ENCODE results near the gene HHAT. TPM values are rescaled to one million over a fixed set of nuclear protein-coding genes. Genes with fewer than 3 reads are reported as not detected.

The HHAT gene
- total RNA-seq, 3 donors from 2014 or later, result 3.8 to 31.6 (median 15.1) TPM

- Histone ChIP-seq H3K4me3 (no peak overlapping the region), H3K9me3 (no peaks in the 10 kb centered on the region), H3K4me1 (no peaks in the 10 kb centered on the region), H3K27ac (no peak overlapping the region), H3K27me3 (no peaks in the 10 kb centered on the region), H3K36me3 (no peaks in the 10 kb centered on the region)
- TF ChIP-seq CTCF (IDR thresholded peaks at IDR 0.05) (no peak), POLR2AphosphoS5 (IDR thresholded peaks at IDR 0.05) (no peak), POLR2A (IDR thresholded peaks at IDR 0.05) (no peak)
- no peak for DNase-seq (ENCODE audit: low spot score in 2 of 2)
- intact Hi-C loops (cut with DNase I; ENCODE audit: low total_unique reads), result no loop called here
Observed at GRCh38 chr1:210570116-210570515, 241.4 kb downstream of the HHAT start.

GRCh38 chr1:210571356-210572284 is 242.9 kb downstream of the HHAT start:
- DNase-seq (ENCODE audit: low spot score in 2 of 2), result no peak
- intact Hi-C loops (cut with DNase I; ENCODE audit: low total_unique reads), result no loop called here
- TF ChIP-seq POLR2AphosphoS5 (IDR thresholded peaks at IDR 0.05), result no peak
- TF ChIP-seq CTCF (IDR thresholded peaks at IDR 0.05), result no peak
- no peak for TF ChIP-seq POLR2A (IDR thresholded peaks at IDR 0.05)
- Histone ChIP-seq H3K27me3 (no peaks in the 10 kb centered on the region), H3K9me3 (peaks cover 0 to 6% of the 10 kb centered on the region in 2 donors), H3K27ac (no peak overlapping the region), H3K4me3 (no peak overlapping the region), H3K4me1 (no peaks in the 10 kb centered on the region), H3K36me3 (no peaks in the 10 kb centered on the region)

GRCh38 chr1:210573141-210573540 is 244.4 kb downstream of the HHAT start:
- intact Hi-C loops (cut with DNase I; ENCODE audit: low total_unique reads), result no loop called here
- no peaks in the 10 kb centered on the region for H3K36me3 ChIP-seq

GRCh38 chr1:210582205-210582970 is 253.7 kb downstream of the HHAT start:
- no peaks in the 10 kb centered on the region for H3K4me1 ChIP-seq

More at GRCh38 chr1:210573141-210573540, 244.4 kb downstream of the HHAT start:
- DNase-seq (ENCODE audit: low spot score in 2 of 2), result no peak
- Histone ChIP-seq H3K27ac (no peak overlapping the region), H3K27me3 (no peaks in the 10 kb centered on the region), H3K4me1 (no peaks in the 10 kb centered on the region), H3K9me3 (peaks cover 0 to 13% of the 10 kb centered on the region in 2 donors), H3K4me3 (no peak overlapping the region)
- no peak for TF ChIP-seq POLR2A (IDR thresholded peaks at IDR 0.05)
- no peak for TF ChIP-seq CTCF (IDR thresholded peaks at IDR 0.05)
- TF ChIP-seq POLR2AphosphoS5 (IDR thresholded peaks at IDR 0.05), result no peak

More at GRCh38 chr1:210582205-210582970, 253.7 kb downstream of the HHAT start:
- H3K36me3 ChIP-seq, result no peaks in the 10 kb centered on the region
- no peaks in the 10 kb centered on the region for H3K9me3 ChIP-seq
- no peak overlapping the region for H3K4me3 ChIP-seq
- H3K27ac ChIP-seq, result no peak overlapping the region
- H3K27me3 ChIP-seq, result no peaks in the 10 kb centered on the region
- intact Hi-C loops (cut with DNase I; ENCODE audit: low total_unique reads), result no loop called here
- no peak for DNase-seq (ENCODE audit: low spot score in 2 of 2)
- TF ChIP-seq POLR2AphosphoS5 (IDR thresholded peaks at IDR 0.05) (no peak), CTCF (IDR thresholded peaks at IDR 0.05) (no peak), POLR2A (IDR thresholded peaks at IDR 0.05) (no peak)

All from breast epithelium (tissue), 4 donors.